K562 (cell line): ENCODE measurements around the gene SMG9. TPM values are rescaled to one million over a fixed set of nuclear protein-coding genes. Genes with fewer than 3 reads are reported as not detected.

ENCODE experiments used
- ARID4B ChIP-seq: sonication (generic); formaldehyde crosslinking; IDR thresholded peaks from 2 replicates; pipeline ENCODE4 v1.8.0; 2022; ENCODE audit warnings: mild to moderate bottlenecking, missing genetic modification reagents
- C11orf30 ChIP-seq: fragments of 450-650 bp; IDR thresholded peaks from 2 replicates; pipeline ENCODE4 v1.6.1; 2016; ENCODE audit warnings: low read depth, mild to moderate bottlenecking
- EP400 ChIP-seq: fragments of 450-650 bp; IDR thresholded peaks from 2 replicates; pipeline ENCODE4 v1.6.1; 2017; ENCODE audit warnings: antibody characterized with exemption, mild to moderate bottlenecking, moderate library complexity
- FOXJ3 ChIP-seq: sonication (generic); formaldehyde crosslinking; IDR thresholded peaks from 2 replicates; pipeline ENCODE4 v1.4.0; 2020; ENCODE audit warnings: mild to moderate bottlenecking, missing genetic modification reagents
- GABPA ChIP-seq: fragments of 200-800 bp; sonication (Bioruptor generic); conservative IDR thresholded peaks from 2 replicates; pipeline ENCODE4 v1.6.1; 2016; ENCODE audit warnings: low read depth, missing genetic modification characterization, missing compliant biosample characterization
- GTF3C2 ChIP-seq: IDR thresholded peaks from 3 replicates; pipeline ENCODE4 v1.6.1; 2011; ENCODE audit warnings: borderline replicate concordance, mild to moderate bottlenecking, moderate library complexity; ENCODE audit not compliant: insufficient read length; ENCODE audit errors: extremely low read depth
- HMG20A ChIP-seq: fragments of 450-650 bp; formaldehyde crosslinking; conservative IDR thresholded peaks from 2 replicates; pipeline ENCODE4 v1.4.0; 2020; ENCODE audit warnings: mild to moderate bottlenecking, mixed read lengths
- KAT8 ChIP-seq: fragments of 450-650 bp; IDR thresholded peaks from 2 replicates; pipeline ENCODE4 v1.6.1; 2016; ENCODE audit warnings: low read depth, mild to moderate bottlenecking
- KDM5B ChIP-seq: fragments of 200-600 bp; sonication (generic); IDR thresholded peaks from 2 replicates; pipeline ENCODE4 v1.6.1; 2012; ENCODE audit warnings: low read depth, mild to moderate bottlenecking, moderate library complexity, low read length, control low read depth, inconsistent platforms; ENCODE audit not compliant: insufficient replicate concordance
- MEF2D ChIP-seq: conservative IDR thresholded peaks from 2 replicates; pipeline ENCODE4 v1.6.1; 2016; ENCODE audit warnings: low read depth, missing genetic modification characterization, missing compliant biosample characterization
- NFIC ChIP-seq: fragments of 450-650 bp; IDR thresholded peaks from 2 replicates; pipeline ENCODE4 v1.6.1; 2017; ENCODE audit warnings: mild to moderate bottlenecking, inconsistent platforms
- PHB2 ChIP-seq: fragments of 450-650 bp; IDR thresholded peaks from 2 replicates; pipeline ENCODE4 v1.6.1; 2017; ENCODE audit warnings: low read depth
- POLR2A ChIP-seq: fragments of 450-650 bp; conservative IDR thresholded peaks from 2 replicates; pipeline ENCODE4 v1.6.1; 2016
- RCOR1 ChIP-seq, 2 experiments: IDR thresholded peaks; 2 replicates each; pipeline ENCODE4 v1.6.1; 2012; ENCODE audit warnings: low read depth in 2 of 2, low read length in 2 of 2, borderline replicate concordance in 1 of 2, improper control_type of control experiment in 1 of 2
- SAP30 ChIP-seq: fragments of 200-600 bp; sonication (generic); IDR thresholded peaks from 2 replicates; pipeline ENCODE4 v1.6.1; 2012; ENCODE audit warnings: borderline replicate concordance, low read depth, mild to moderate bottlenecking, moderate library complexity, low read length, control low read depth, inconsistent platforms; ENCODE audit not compliant: insufficient read depth, poor library complexity, severe bottlenecking
- ZNF23 ChIP-seq: fragments of 250-450 bp; sonication (Bioruptor Pico); IDR thresholded peaks from 2 replicates; pipeline ENCODE4 v1.4.0; 2020; ENCODE audit warnings: mild to moderate bottlenecking
- ZNF395 ChIP-seq: fragments of 200-800 bp; sonication (Bioruptor generic); IDR thresholded peaks from 2 replicates; pipeline ENCODE4 v1.6.1; 2017; ENCODE audit warnings: missing genetic modification characterization, missing compliant biosample characterization
- ZNF589 ChIP-seq: fragments of 200-800 bp; sonication (Bioruptor generic); IDR thresholded peaks from 2 replicates; pipeline ENCODE4 v1.6.1; 2016; ENCODE audit warnings: low read depth, missing genetic modification characterization, missing compliant biosample characterization
- ZNF830 ChIP-seq: fragments of 250-450 bp; sonication (Bioruptor Pico); IDR thresholded peaks from 2 replicates; pipeline ENCODE4 v1.5.0; 2021; ENCODE audit warnings: mild to moderate bottlenecking
- ZSCAN29 ChIP-seq: fragments of 450-650 bp; IDR thresholded peaks from 2 replicates; pipeline ENCODE4 v1.6.1; 2017
- polyA plus RNA-seq, 8 experiments: library from polyadenylated mRNA; depleted of rRNA in 4 of 8; stranded (reverse) in 5 of 8; unstranded in 3 of 8; fragments of >200 nt; fragmentation: Nextera tagmentation in 2 of 8; fragmentation: Illumina TruSeq in 1 of 8; extraction: Ambion mirVana in 2 of 8; extraction: Trizol in 1 of 8; gene quantifications; 2 replicates each; pipeline versions ENCODE4 v1.2.1 to v1.2.3, GENCODE V29; 2011 to 2014; ENCODE audit warnings: inconsistent platforms in 1 of 8, missing spikeins in 1 of 8
- total RNA-seq, 7 experiments: library from RNA; depleted of rRNA in 6 of 7; stranded (reverse); fragments of >200 nt in 6 of 7; fragmentation: Illumina TruSeq in 2 of 7; extraction: Trizol in 2 of 7; gene quantifications; 2 replicates each; pipeline versions ENCODE4 v1.2.1 to v1.2.3, GENCODE V29; 2011 to 2021; ENCODE audit warnings: low replicate concordance in 1 of 7

The SMG9 gene
- total and polyA plus RNA-seq, 9 of the 15 experiments (the other 6 are each of a cell fraction or from before 2014, with no cell fraction given) = 1.7 to 79.7 (median 40.2) TPM

GRCh38 chr19:43755256-43755801 lies 567 bp upstream of the SMG9 start (continued):
- TF ChIP-seq GTF3C2 = no peak
- TF ChIP-seq RCOR1 (IDR thresholded peaks at IDR 0.05; ENCODE audit: borderline replicate concordance in 1 of 2, low read depth in 2 of 2, low read length in 2 of 2) = no peak
- peak; percentile 1 for TF ChIP-seq KDM5B
- 0 out of 2 replicates have a peak, but pooled peaks have one; percentile 19 for TF ChIP-seq PHB2
- TF ChIP-seq GABPA (tag) = 0 out of 2 replicates have a peak, but pooled peaks have one; percentile 32
- TF ChIP-seq ZNF589 (CRISPR knock-in tag) = no peak
- TF ChIP-seq C11orf30 = no peak
- TF ChIP-seq SAP30 = peak; percentile 73
- TF ChIP-seq EP400 = peak; percentile 27
- no peak for TF ChIP-seq KAT8
- no peak for TF ChIP-seq FOXJ3 (CRISPR knock-in tag)
- TF ChIP-seq ARID4B = no peak; the same call in 1 of the 2 replicates
- 0 out of 2 replicates have a peak, but pooled peaks have one; percentile 53 for TF ChIP-seq ZNF830 (CRISPR knock-in tag)
- peak; percentile 29; the same call in 1 of the 2 replicates for TF ChIP-seq MEF2D (tag)
- no peak for TF ChIP-seq ZNF23 (CRISPR knock-in tag)
- TF ChIP-seq HMG20A (CRISPR knock-in tag) = no peak
- peak; percentile 87 for TF ChIP-seq POLR2A
- no peak for TF ChIP-seq ZSCAN29
- 0 out of 2 replicates have a peak, but pooled peaks have one; percentile 1 for TF ChIP-seq NFIC
- TF ChIP-seq ZNF395 (CRISPR knock-in tag) = no peak; the same call in 1 of the 2 replicates
